Smooth muscle cell (in vitro differentiated cells): ENCODE results near the gene DCC. TPM values are rescaled to one million over a fixed set of nuclear protein-coding genes. Genes with fewer than 3 reads are reported as not detected.
A peak's percentile ranks its signal among the peaks of the same experiment; 100 is the strongest.

ENCODE experiments used
- DNase-seq: peaks from one replicate; lab custom pipeline; 2025; ENCODE audit not compliant: unreplicated experiment; lab: John Stamatoyannopoulos, UW
- H2AFZ ChIP-seq: fragments of 200-600 bp; sonication (generic); 2 replicates; pipeline ENCODE4 v1.6.0; 2016; ENCODE audit warnings: antibody characterized with exemption, low read depth, mild to moderate bottlenecking
- H3F3A ChIP-seq: fragments of 200-600 bp; sonication (generic); 2 replicates; pipeline ENCODE4 v1.6.0; 2017; ENCODE audit warnings: antibody characterized with exemption, low read depth
- H3K27ac ChIP-seq: fragments of 200-600 bp; sonication (generic); 2 replicates; pipeline ENCODE4 v1.5.1; 2016; ENCODE audit warnings: low read depth, mild to moderate bottlenecking
- H3K27me3 ChIP-seq: fragments of 200-600 bp; sonication (generic); 2 replicates; pipeline ENCODE4 v1.6.1; 2016; ENCODE audit warnings: low read depth, mild to moderate bottlenecking
- H3K36me3 ChIP-seq: fragments of 200-600 bp; sonication (generic); 2 replicates; pipeline ENCODE4 v1.5.1; 2016; ENCODE audit warnings: low read depth
- H3K4me1 ChIP-seq: fragments of 200-600 bp; sonication (generic); 2 replicates; pipeline ENCODE4 v1.5.1; 2016; ENCODE audit warnings: low read depth
- H3K4me2 ChIP-seq: fragments of 200-600 bp; sonication (generic); 2 replicates; pipeline ENCODE4 v1.6.0; 2016; ENCODE audit warnings: mild to moderate bottlenecking
- H3K4me3 ChIP-seq: fragments of 200-600 bp; sonication (generic); 2 replicates; pipeline ENCODE4 v1.5.1; 2016; ENCODE audit warnings: mild to moderate bottlenecking
- H3K79me2 ChIP-seq: fragments of 200-600 bp; sonication (generic); 2 replicates; pipeline ENCODE4 v1.6.0; 2016; ENCODE audit warnings: low read depth, mild to moderate bottlenecking
- H3K9ac ChIP-seq: fragments of 200-600 bp; sonication (generic); 2 replicates; pipeline ENCODE4 v1.6.0; 2016; ENCODE audit warnings: low read depth
- H3K9me3 ChIP-seq: fragments of 200-600 bp; sonication (generic); replicated peaks from 2 replicates; pipeline ENCODE4 v1.5.1; 2016; ENCODE audit warnings: low read depth
- H4K20me1 ChIP-seq: fragments of 200-600 bp; sonication (generic); 2 replicates; pipeline ENCODE4 v1.6.0; 2016; ENCODE audit warnings: low read depth
- CTCF ChIP-seq: fragments of 200-600 bp; sonication (generic); IDR thresholded peaks from 2 replicates; pipeline ENCODE4 v1.5.1; 2017; ENCODE audit warnings: borderline replicate concordance, mild to moderate bottlenecking, antibody characterized with exemption; ENCODE audit not compliant: insufficient read depth, poor library complexity, severe bottlenecking
- WGBS: methylation state at CpG from one replicate; pipeline ENCODE4 v1.1.7; 2016; ENCODE audit warnings: low lambda C conversion rate; 5-methylcytosine and 5-hydroxymethylcytosine counted together
- polyA plus RNA-seq: library from polyadenylated mRNA; unstranded; fragments of >200 nt; fragmentation: Nextera tagmentation; extraction: Ambion mirVana; gene quantifications from 2 replicates; pipeline ENCODE4 v1.2.1, GENCODE V29; 2016
- total RNA-seq: library from RNA; depleted of rRNA; stranded (reverse); fragments of >200 nt; gene quantifications from 2 replicates; pipeline ENCODE4 v1.2.3, GENCODE V29; 2014

Gene DCC
- total and polyA plus RNA-seq, 2 experiments from 2014 or later = not detected

GRCh38 chr18:53135654-53136053 lies 795.7 kb downstream of the DCC start:
- Histone ChIP-seq H3K9me3 (no peaks in the 10 kb centered on the region), H3F3A (no peaks in the 10 kb centered on the region), H2AFZ (no peak overlapping the region), H3K4me2 (no peak overlapping the region), H3K9ac (no peak overlapping the region), H3K27ac (no peak overlapping the region), H3K4me1 (no peaks in the 10 kb centered on the region), H3K36me3 (no peaks in the 10 kb centered on the region), H3K27me3 (no peaks in the 10 kb centered on the region), H4K20me1 (no peaks in the 10 kb centered on the region), H3K4me3 (no peak overlapping the region), H3K79me2 (no peaks in the 10 kb centered on the region)
- TF ChIP-seq CTCF = no peak
- no peak for DNase-seq

GRCh38 chr18:53139746-53140500 lies 799.9 kb downstream of the DCC start:
- 82% methylated on average over 5 of the region's 5 CpGs for WGBS

GRCh38 chr18:53142005-53142404 lies 802.0 kb downstream of the DCC start:
- no peaks in the 10 kb centered on the region for H3F3A ChIP-seq
- WGBS = 76% methylated on average over 4 of the region's 4 CpGs
- no peak overlapping the region for H3K4me3 ChIP-seq
- no peak overlapping the region for H3K9ac ChIP-seq
- no peak overlapping the region for H2AFZ ChIP-seq
- H3K27me3 ChIP-seq = no peaks in the 10 kb centered on the region
- H3K36me3 ChIP-seq = no peaks in the 10 kb centered on the region
- H3K4me1 ChIP-seq = no peaks in the 10 kb centered on the region
- H3K4me2 ChIP-seq = no peak overlapping the region
- peak overlapping the region; percentile 64 for H3K27ac ChIP-seq
- no peaks in the 10 kb centered on the region for H3K9me3 ChIP-seq
- no peaks in the 10 kb centered on the region for H4K20me1 ChIP-seq
- DNase-seq = no peak
- no peaks in the 10 kb centered on the region for H3K79me2 ChIP-seq
- no peak for TF ChIP-seq CTCF

More at GRCh38 chr18:53139746-53140500, 799.9 kb downstream of the DCC start:
- H3K4me2 ChIP-seq = no peak overlapping the region
- no peaks in the 10 kb centered on the region for H3K4me1 ChIP-seq
- TF ChIP-seq CTCF = no peak
- H4K20me1 ChIP-seq = no peaks in the 10 kb centered on the region
- no peak for DNase-seq
- H3K9ac ChIP-seq = no peak overlapping the region
- H3K27ac ChIP-seq = peak overlapping the region; percentile 39
- H2AFZ ChIP-seq = no peak overlapping the region
- H3K79me2 ChIP-seq = no peaks in the 10 kb centered on the region
- no peaks in the 10 kb centered on the region for H3K9me3 ChIP-seq
- H3F3A ChIP-seq = no peaks in the 10 kb centered on the region
- no peaks in the 10 kb centered on the region for H3K27me3 ChIP-seq
- H3K4me3 ChIP-seq = no peak overlapping the region
- no peaks in the 10 kb centered on the region for H3K36me3 ChIP-seq

GRCh38 chr18:53147472-53147871 lies 807.5 kb downstream of the DCC start:
- Histone ChIP-seq H3K27ac (no peak overlapping the region), H3K9me3 (no peaks in the 10 kb centered on the region), H4K20me1 (no peaks in the 10 kb centered on the region), H3K9ac (no peak overlapping the region), H3K27me3 (no peaks in the 10 kb centered on the region), H3K4me1 (no peaks in the 10 kb centered on the region), H2AFZ (no peak overlapping the region), H3K36me3 (no peaks in the 10 kb centered on the region), H3K4me3 (no peak overlapping the region), H3K79me2 (no peaks in the 10 kb centered on the region), H3F3A (no peaks in the 10 kb centered on the region), H3K4me2 (no peak overlapping the region)
- TF ChIP-seq CTCF = no peak
- no peak for DNase-seq
